Fibroblast of pulmonary artery (primary cell): ENCODE measurements around the gene ODF2L.

Experiments used
- DNase-seq: peaks from one replicate; pipeline ENCODE4 v3.0.0-alpha.2; 2010; ENCODE audit warnings: low read depth
- H3K4me3 ChIP-seq: replicated peaks from 2 replicates; pipeline ENCODE4 v1.5.1; 2011; ENCODE audit warnings: low read depth, mild to moderate bottlenecking, control low read depth, low read length, moderate library complexity
- CTCF ChIP-seq: IDR thresholded peaks from 2 replicates; pipeline ENCODE4 v1.5.1; 2011; ENCODE audit warnings: mild to moderate bottlenecking, control low read depth, low read length, inconsistent platforms; ENCODE audit errors: missing control alignments

The ODF2L gene

GRCh38 chr1:86388777-86389176 lies 7.3 kb downstream of the ODF2L start:
- H3K4me3 ChIP-seq = no peak overlapping the region
- TF ChIP-seq CTCF = no peak
- DNase-seq = peak; percentile 36

- no peak overlapping the region for H3K4me3 ChIP-seq
- no peak for DNase-seq
- no peak for TF ChIP-seq CTCF
Measured at GRCh38 chr1:86387916-86388627, 8.1 kb downstream of the ODF2L start.

GRCh38 chr1:86382878-86383277 lies 13.2 kb downstream of the ODF2L start:
- H3K4me3 ChIP-seq = peak overlapping the region; percentile 34
- TF ChIP-seq CTCF = no peak
- peak; percentile 69 for DNase-seq

- no peak overlapping the region for H3K4me3 ChIP-seq
- no peak for DNase-seq
- TF ChIP-seq CTCF = no peak
Measured at GRCh38 chr1:86381223-86381622, 14.9 kb downstream of the ODF2L start.

GRCh38 chr1:86380257-86380861 lies 15.8 kb downstream of the ODF2L start:
- peak; percentile 93 for DNase-seq
- H3K4me3 ChIP-seq = no peak overlapping the region
- peak; percentile 72 for TF ChIP-seq CTCF

- no peak overlapping the region for H3K4me3 ChIP-seq
- peak; percentile 13 for DNase-seq
- no peak for TF ChIP-seq CTCF
Measured at GRCh38 chr1:86378813-86379212, 17.3 kb downstream of the ODF2L start.

- DNase-seq = no peak
- no peak for TF ChIP-seq CTCF
- no peak overlapping the region for H3K4me3 ChIP-seq
Measured at GRCh38 chr1:86377341-86377740, 18.8 kb downstream of the ODF2L start.
